ENCODE results near the gene PVALEF.

DNA sequence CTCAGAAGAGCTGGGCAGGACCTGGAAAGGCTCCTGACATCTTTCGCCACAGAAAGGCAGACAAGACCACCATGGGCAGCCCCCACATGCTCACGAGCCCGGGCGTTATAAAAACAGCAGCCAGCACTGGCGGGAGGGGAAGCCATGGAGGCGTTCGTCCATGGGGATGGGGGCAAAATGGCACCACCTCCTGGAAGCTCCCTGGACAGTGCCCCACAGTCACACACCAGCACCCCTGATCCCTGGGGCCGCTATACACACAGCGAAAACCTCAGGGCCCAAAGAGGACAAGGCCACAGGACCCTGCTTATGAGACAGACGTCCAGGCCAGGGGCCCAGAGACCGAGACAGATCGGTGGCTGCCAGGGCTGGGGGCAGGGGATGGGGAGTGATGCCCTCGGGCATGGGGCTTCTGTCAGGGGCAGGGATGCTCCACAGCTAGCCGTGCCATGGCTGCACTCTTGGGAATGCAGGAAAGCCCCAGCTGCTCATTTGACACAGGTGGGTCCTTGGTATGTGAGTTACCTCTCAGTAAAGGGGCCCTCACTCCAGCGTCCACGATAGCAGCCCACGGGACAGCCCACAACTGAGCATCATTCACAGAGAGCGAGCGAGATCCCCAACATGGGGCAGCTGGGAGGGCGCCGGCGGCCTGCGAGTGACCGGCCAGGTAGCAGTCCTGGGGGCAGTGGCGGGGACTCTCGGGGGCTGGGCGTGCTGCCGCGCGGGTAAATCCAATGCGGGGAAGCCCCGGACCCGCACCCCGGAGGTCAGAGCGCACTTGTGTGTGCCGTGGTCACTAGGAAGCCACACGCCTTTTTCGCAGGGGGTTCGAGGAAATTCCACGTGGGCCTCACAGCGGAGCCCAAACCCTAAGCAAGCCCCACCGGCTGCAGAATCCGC is 6.4 kb upstream of the PVALEF start:
- TF ChIP-seq CTCF (IDR thresholded peaks at IDR 0.05; ENCODE audit: insufficient read depth, low read length) (no peak), POLR2AphosphoS5 (IDR thresholded peaks at IDR 0.05; ENCODE audit: low read depth) (no peak)
